Upper lobe of left lung (tissue), 4 donors: Measurements from ENCODE around the gene ANKRD28.

ENCODE experiments used
- POLR2A ChIP-seq, 4 donors: fragments of 450-650 bp; IDR thresholded peaks; one replicate each; pipeline ENCODE4 v1.5.1; 2016 to 2017; ENCODE audit warnings: antibody characterized with exemption in 4 of 4, mild to moderate bottlenecking in 2 of 4
- TF ChIP-seq, protein P1 (sequence below), 6 experiments: fragments of 450-650 bp in 4 of 6; fragments of 200-600 bp in 2 of 6; sonication (generic) in 2 of 6; IDR thresholded peaks; one replicate each; pipeline ENCODE4 v1.5.1; 2016 to 2019; ENCODE audit warnings: antibody characterized with exemption in 6 of 6

DNA sequence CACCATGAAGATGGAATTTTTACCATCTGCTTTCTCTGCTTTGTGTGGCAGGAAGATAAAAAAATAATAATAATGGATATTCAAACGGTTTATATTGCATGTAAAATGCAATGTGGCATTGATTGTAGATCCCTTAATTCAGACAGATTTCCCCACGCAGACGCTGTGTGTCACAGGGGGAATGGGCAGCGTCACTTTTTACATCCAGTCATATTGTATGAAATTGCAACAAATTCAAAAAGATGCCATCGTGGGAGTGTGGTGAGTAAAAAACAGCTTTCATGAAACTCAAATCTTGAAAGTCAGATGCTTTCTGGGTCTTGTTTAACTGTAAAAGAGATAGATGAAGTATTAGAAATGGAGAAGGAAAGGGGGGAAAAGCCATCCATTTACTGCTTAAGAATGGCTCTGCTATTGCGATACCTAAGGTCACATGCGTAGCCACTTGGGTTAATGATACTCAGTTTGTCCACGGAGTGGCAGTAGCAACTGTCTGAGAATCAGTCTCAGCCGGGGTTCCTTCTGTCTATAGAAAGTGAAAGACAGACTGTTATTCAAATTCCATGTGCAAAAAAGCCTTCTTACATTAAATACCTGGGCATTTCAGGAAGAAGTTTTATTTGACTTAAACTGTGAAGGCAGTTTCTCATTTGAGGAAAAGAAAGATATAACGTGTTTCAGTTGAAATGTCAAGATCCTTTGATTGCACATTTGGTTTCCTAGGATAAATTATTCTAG, 167.8 kb downstream of the ANKRD28 start:
- TF ChIP-seq POLR2A (IDR thresholded peaks at IDR 0.05): no peak
- TF ChIP-seq, protein P1, sequence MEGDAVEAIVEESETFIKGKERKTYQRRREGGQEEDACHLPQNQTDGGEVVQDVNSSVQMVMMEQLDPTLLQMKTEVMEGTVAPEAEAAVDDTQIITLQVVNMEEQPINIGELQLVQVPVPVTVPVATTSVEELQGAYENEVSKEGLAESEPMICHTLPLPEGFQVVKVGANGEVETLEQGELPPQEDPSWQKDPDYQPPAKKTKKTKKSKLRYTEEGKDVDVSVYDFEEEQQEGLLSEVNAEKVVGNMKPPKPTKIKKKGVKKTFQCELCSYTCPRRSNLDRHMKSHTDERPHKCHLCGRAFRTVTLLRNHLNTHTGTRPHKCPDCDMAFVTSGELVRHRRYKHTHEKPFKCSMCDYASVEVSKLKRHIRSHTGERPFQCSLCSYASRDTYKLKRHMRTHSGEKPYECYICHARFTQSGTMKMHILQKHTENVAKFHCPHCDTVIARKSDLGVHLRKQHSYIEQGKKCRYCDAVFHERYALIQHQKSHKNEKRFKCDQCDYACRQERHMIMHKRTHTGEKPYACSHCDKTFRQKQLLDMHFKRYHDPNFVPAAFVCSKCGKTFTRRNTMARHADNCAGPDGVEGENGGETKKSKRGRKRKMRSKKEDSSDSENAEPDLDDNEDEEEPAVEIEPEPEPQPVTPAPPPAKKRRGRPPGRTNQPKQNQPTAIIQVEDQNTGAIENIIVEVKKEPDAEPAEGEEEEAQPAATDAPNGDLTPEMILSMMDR (IDR thresholded peaks at IDR 0.05): peak; percentile 66 to 86 (median 76)
